Keratinocyte (primary cell): ENCODE data around the gene XG. TPM values are rescaled to one million over a fixed set of nuclear protein-coding genes. Genes with fewer than 3 reads are reported as not detected.

Source experiments
- DNase-seq: peaks from one replicate; pipeline ENCODE4 v3.0.0-alpha.2; 2011; ENCODE audit warnings: low read depth, missing footprints, low spot score
- FAIRE-seq: peaks from 2 replicates; lab custom pipeline; 2011; peaks lifted over from hg19 to GRCh38; lab: Jason Lieb, UNC
- H2AFZ ChIP-seq: 2 replicates; pipeline ENCODE4 v1.6.0; 2012; ENCODE audit warnings: low read length, control low read depth, inconsistent platforms; ENCODE audit not compliant: control insufficient read depth
- H3K27ac ChIP-seq: 2 replicates; pipeline ENCODE4 v1.5.1; 2011; ENCODE audit warnings: low read length; ENCODE audit not compliant: control insufficient read depth, insufficient read depth
- H3K27me3 ChIP-seq: 3 replicates; pipeline ENCODE4 v1.6.0; 2011; ENCODE audit warnings: low read length; ENCODE audit not compliant: control insufficient read depth, insufficient read depth; ENCODE audit errors: extremely low read depth
- H3K36me3 ChIP-seq, 2 experiments: 2 replicates in 1 of 2; 3 replicates in 1 of 2; pipeline ENCODE4 v1.5.1; 2011; ENCODE audit warnings: low read length in 2 of 2, mild to moderate bottlenecking in 1 of 2; ENCODE audit not compliant: control insufficient read depth in 2 of 2, insufficient read depth in 2 of 2; ENCODE audit errors: extremely low read depth in 1 of 2
- H3K4me1 ChIP-seq: 3 replicates; pipeline ENCODE4 v1.5.1; 2011; ENCODE audit warnings: low read length; ENCODE audit not compliant: control insufficient read depth, insufficient read depth; ENCODE audit errors: extremely low read depth
- H3K4me2 ChIP-seq: 3 replicates; pipeline ENCODE4 v1.6.0; 2011; ENCODE audit warnings: low read depth, low read length; ENCODE audit not compliant: control insufficient read depth, insufficient read depth; ENCODE audit errors: extremely low read depth
- H3K4me3 ChIP-seq, 3 experiments: fragments of 200-600 bp in 1 of 3; sonication (generic) in 1 of 3; 2 replicates in 2 of 3; 3 replicates in 1 of 3; pipeline ENCODE4 v1.5.1; 2011 to 2016; ENCODE audit warnings: low read length in 3 of 3, mild to moderate bottlenecking in 3 of 3, control low read depth in 2 of 3, inconsistent platforms in 1 of 3, low read depth in 1 of 3, mixed read lengths in 1 of 3, mixed run types in 1 of 3, moderate library complexity in 1 of 3; ENCODE audit not compliant: control insufficient read depth in 2 of 3, insufficient read depth in 2 of 3; ENCODE audit errors: extremely low read depth in 1 of 3
- H3K79me2 ChIP-seq: 2 replicates; pipeline ENCODE4 v1.6.0; 2012; ENCODE audit warnings: low read length; ENCODE audit not compliant: control insufficient read depth, insufficient read depth
- H3K9ac ChIP-seq: 3 replicates; pipeline ENCODE4 v1.6.0; 2011; ENCODE audit warnings: low read length; ENCODE audit not compliant: control insufficient read depth, insufficient read depth; ENCODE audit errors: extremely low read depth
- H3K9me1 ChIP-seq: 3 replicates; pipeline ENCODE4 v1.6.0; 2011; ENCODE audit warnings: low read length; ENCODE audit not compliant: control insufficient read depth, insufficient read depth; ENCODE audit errors: extremely low read depth
- H3K9me3 ChIP-seq: 2 replicates; pipeline ENCODE4 v1.5.1; 2012; ENCODE audit warnings: low read depth, low read length; ENCODE audit not compliant: control insufficient read depth
- H4K20me1 ChIP-seq: 3 replicates; pipeline ENCODE4 v1.6.0; 2011; ENCODE audit warnings: low read length; ENCODE audit not compliant: control insufficient read depth, insufficient read depth; ENCODE audit errors: extremely low read depth
- EZH2 ChIP-seq: IDR thresholded peaks from one replicate; pipeline ENCODE4 v1.6.1; 2012; ENCODE audit warnings: inconsistent platforms, mild to moderate bottlenecking, low read length, moderate library complexity
- dilution Hi-C: fragments of 300-500 bp; cut with MboI; formaldehyde crosslinking; loops from one replicate; pipeline ENCODE4 v1.7.0; 2020; ENCODE audit warnings: low sequenced_read_pairs; ENCODE audit not compliant: extremely low pct_ligation_motif_present
- polyA plus RNA-seq, 5 experiments: library from polyadenylated mRNA; depleted of rRNA in 3 of 5; stranded (reverse) in 3 of 5; stranded (forward) in 1 of 5; unstranded in 1 of 5; fragments of >200 nt; gene quantifications; 1 replicate in 1 of 5; 2 replicates in 3 of 5; 3 replicates in 1 of 5; pipeline versions ENCODE4 v1.2.1 to v1.2.3, GENCODE V29; 2011 to 2012; ENCODE audit warnings: missing spikeins in 2 of 5, low read depth in 1 of 5, low replicate concordance in 1 of 5
- TF ChIP-seq, protein P1 (sequence below), 3 experiments: IDR thresholded peaks in 1 of 3; conservative IDR thresholded peaks in 1 of 3; optimal IDR thresholded peaks in 1 of 3; 2 replicates in 2 of 3; 3 replicates in 1 of 3; pipeline versions ENCODE3 to v1.5.1; 2011; ENCODE audit warnings: low read length in 3 of 3, mild to moderate bottlenecking in 3 of 3, moderate library complexity in 2 of 3, control low read depth in 1 of 3, inconsistent platforms in 1 of 3; ENCODE audit not compliant: insufficient read depth in 2 of 3; ENCODE audit errors: extremely low read depth in 1 of 3

The XG gene
- polyA plus RNA-seq, 1 donor (not counting 4 experiments of a cell fraction or from before 2014, with no cell fraction given): 70.9 TPM

DNA sequence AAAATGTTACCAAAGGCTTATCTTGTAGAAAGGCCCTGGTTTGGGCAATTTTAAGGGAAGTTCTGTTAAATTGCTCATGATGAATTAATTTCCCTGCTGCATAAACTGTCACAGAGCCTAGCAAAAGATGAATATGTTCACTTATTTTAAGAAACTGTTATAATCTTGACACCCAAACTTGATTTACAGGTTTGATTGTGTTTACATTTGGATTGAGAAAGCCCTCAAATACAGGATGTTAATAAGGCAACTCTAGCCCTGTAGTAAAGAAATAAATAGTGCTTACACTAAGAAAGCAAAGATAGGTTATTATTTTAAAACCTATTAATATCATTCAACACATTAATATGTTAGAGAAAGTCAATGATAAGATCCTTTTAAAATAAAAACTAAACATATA, 95.2 kb downstream of the XG start:
- no peak overlapping the region for H3K4me3 ChIP-seq
- H3K9me1 ChIP-seq: no peaks in the 10 kb centered on the region
- H3K27me3 ChIP-seq: no peaks in the 10 kb centered on the region
- H3K9me3 ChIP-seq: no peaks in the 10 kb centered on the region
- no peak overlapping the region for H2AFZ ChIP-seq
- no peak overlapping the region for H3K4me2 ChIP-seq
- no peaks in the 10 kb centered on the region for H3K36me3 ChIP-seq
- no peaks in the 10 kb centered on the region for H3K4me1 ChIP-seq
- TF ChIP-seq EZH2: no peak
- TF ChIP-seq, protein P1, sequence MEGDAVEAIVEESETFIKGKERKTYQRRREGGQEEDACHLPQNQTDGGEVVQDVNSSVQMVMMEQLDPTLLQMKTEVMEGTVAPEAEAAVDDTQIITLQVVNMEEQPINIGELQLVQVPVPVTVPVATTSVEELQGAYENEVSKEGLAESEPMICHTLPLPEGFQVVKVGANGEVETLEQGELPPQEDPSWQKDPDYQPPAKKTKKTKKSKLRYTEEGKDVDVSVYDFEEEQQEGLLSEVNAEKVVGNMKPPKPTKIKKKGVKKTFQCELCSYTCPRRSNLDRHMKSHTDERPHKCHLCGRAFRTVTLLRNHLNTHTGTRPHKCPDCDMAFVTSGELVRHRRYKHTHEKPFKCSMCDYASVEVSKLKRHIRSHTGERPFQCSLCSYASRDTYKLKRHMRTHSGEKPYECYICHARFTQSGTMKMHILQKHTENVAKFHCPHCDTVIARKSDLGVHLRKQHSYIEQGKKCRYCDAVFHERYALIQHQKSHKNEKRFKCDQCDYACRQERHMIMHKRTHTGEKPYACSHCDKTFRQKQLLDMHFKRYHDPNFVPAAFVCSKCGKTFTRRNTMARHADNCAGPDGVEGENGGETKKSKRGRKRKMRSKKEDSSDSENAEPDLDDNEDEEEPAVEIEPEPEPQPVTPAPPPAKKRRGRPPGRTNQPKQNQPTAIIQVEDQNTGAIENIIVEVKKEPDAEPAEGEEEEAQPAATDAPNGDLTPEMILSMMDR (optimal IDR thresholded peaks at IDR 0.05 in 1 of 3, IDR thresholded peaks at IDR 0.05 in 1 of 3, conservative IDR thresholded peaks at IDR 0.05 in 1 of 3; ENCODE audit: extremely low read depth in 1 of 3, insufficient read depth in 2 of 3, low read length in 3 of 3): no peak
- H3K27ac ChIP-seq: no peak overlapping the region
- no peak overlapping the region for H3K9ac ChIP-seq
- no peaks in the 10 kb centered on the region for H4K20me1 ChIP-seq
- dilution Hi-C loops: no loop called here
- no peak for DNase-seq
- FAIRE-seq: no peak
- H3K79me2 ChIP-seq: no peaks in the 10 kb centered on the region

DNA sequence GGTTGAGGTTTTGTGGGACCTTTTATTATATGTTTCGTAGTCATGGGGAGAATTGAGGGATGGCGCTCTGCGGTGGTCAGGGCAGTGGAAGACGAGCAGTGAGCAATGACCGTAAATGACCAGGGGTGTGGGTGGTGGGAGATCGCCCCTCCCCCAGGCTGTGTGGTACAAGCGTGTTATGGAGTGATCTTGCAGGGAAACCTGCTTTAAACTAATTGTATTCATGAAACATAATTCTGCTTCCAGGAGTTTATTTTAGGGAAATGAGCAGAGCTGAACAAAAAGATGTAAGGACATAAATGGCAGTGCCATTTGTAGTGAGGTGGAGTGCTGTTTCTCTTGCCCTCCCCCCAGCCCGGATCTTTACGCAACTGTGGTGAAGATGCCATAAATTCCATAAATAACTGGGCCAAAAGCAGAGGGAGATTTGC, 97.0 kb downstream of the XG start:
- Histone ChIP-seq H3K79me2 (no peaks in the 10 kb centered on the region), H3K4me1 (no peaks in the 10 kb centered on the region), H3K27ac (no peak overlapping the region), H3K4me3 (no peak overlapping the region), H3K9ac (no peak overlapping the region), H3K9me3 (no peaks in the 10 kb centered on the region), H3K36me3 (no peaks in the 10 kb centered on the region), H3K27me3 (no peaks in the 10 kb centered on the region), H3K9me1 (no peaks in the 10 kb centered on the region), H2AFZ (no peak overlapping the region), H3K4me2 (no peak overlapping the region), H4K20me1 (no peaks in the 10 kb centered on the region)
- DNase-seq (no peak), FAIRE-seq (no peak)
- TF ChIP-seq, protein P1 (optimal IDR thresholded peaks at IDR 0.05 in 1 of 3, IDR thresholded peaks at IDR 0.05 in 1 of 3, conservative IDR thresholded peaks at IDR 0.05 in 1 of 3; ENCODE audit: extremely low read depth in 1 of 3, insufficient read depth in 2 of 3, low read length in 3 of 3): no peak
- no peak for TF ChIP-seq EZH2
- dilution Hi-C loops: no loop called here
